ENCODE data around the gene PODXL. TPM values are rescaled to one million over a fixed set of nuclear protein-coding genes. Genes with fewer than 3 reads are reported as not detected.
"Not testable (repeated sequence)": the region's sequence is repeated elsewhere in the genome, so short reads cannot be mapped to it uniquely, and the experiment has no call there.

Gene PODXL
- polyA plus RNA-seq, 3 donors, result 790 to 835 (median 790) TPM

GRCh38 chr7:131513245-131514061 lies 43.0 kb downstream of the PODXL start:
- DNase-seq (ENCODE audit: low read depth in 3 of 3, low spot score in 2 of 3), result peak; percentile 64 to 73 (median 69)

- DNase-seq (ENCODE audit: low read depth in 3 of 3, low spot score in 2 of 3), result no peak
These were observed 44.5 kb downstream of the PODXL start for GRCh38 chr7:131511774-131512535.

GRCh38 chr7:131511071-131511470 lies 45.4 kb downstream of the PODXL start:
- DNase-seq (ENCODE audit: low read depth in 3 of 3, low spot score in 2 of 3), result no peak

- DNase-seq (ENCODE audit: low read depth in 3 of 3, low spot score in 2 of 3), result no peak
These were observed 46.6 kb downstream of the PODXL start for GRCh38 chr7:131509781-131510180.

- DNase-seq (ENCODE audit: low read depth in 3 of 3, low spot score in 2 of 3), result no peak
These were observed 47.5 kb downstream of the PODXL start for GRCh38 chr7:131508754-131509486.

GRCh38 chr7:131507592-131508331 lies 48.7 kb downstream of the PODXL start:
- DNase-seq (ENCODE audit: low read depth in 3 of 3, low spot score in 2 of 3), result peak in 2 of 3 donors; percentile 48 to 56

- DNase-seq (ENCODE audit: low read depth in 3 of 3, low spot score in 2 of 3), result no peak
These were observed 49.8 kb downstream of the PODXL start for GRCh38 chr7:131506597-131506996.

GRCh38 chr7:131505636-131506557 lies 50.5 kb downstream of the PODXL start:
- no peak for DNase-seq (ENCODE audit: low read depth in 3 of 3, low spot score in 2 of 3)

- DNase-seq (ENCODE audit: low read depth in 3 of 3, low spot score in 2 of 3), result not testable (repeated sequence)
These were observed 51.3 kb downstream of the PODXL start for GRCh38 chr7:131505037-131505620.

GRCh38 chr7:131504157-131504899 lies 52.1 kb downstream of the PODXL start:
- DNase-seq (ENCODE audit: low read depth in 3 of 3, low spot score in 2 of 3), result no peak

- no peak for DNase-seq (ENCODE audit: low read depth in 3 of 3, low spot score in 2 of 3)
These were observed 52.8 kb downstream of the PODXL start for GRCh38 chr7:131503639-131504038.

- DNase-seq (ENCODE audit: low read depth in 3 of 3, low spot score in 2 of 3), result no peak
These were observed 53.5 kb downstream of the PODXL start for GRCh38 chr7:131502810-131503508.

- no peak for DNase-seq (ENCODE audit: low read depth in 3 of 3, low spot score in 2 of 3)
These were observed 54.3 kb downstream of the PODXL start for GRCh38 chr7:131501930-131502685.

- no peak for DNase-seq (ENCODE audit: low read depth in 3 of 3, low spot score in 2 of 3)
These were observed 55.0 kb downstream of the PODXL start for GRCh38 chr7:131501422-131501821.

- DNase-seq (ENCODE audit: low read depth in 3 of 3, low spot score in 2 of 3), result no peak
These were observed 56.1 kb downstream of the PODXL start for GRCh38 chr7:131500357-131500756.

- no peak for DNase-seq (ENCODE audit: low read depth in 3 of 3, low spot score in 2 of 3)
These were observed 56.6 kb downstream of the PODXL start for GRCh38 chr7:131499801-131500200.
